Activated naive CD8-positive, alpha-beta T cell (primary cell): ENCODE results near the gene CEP19.
"Not testable (repeated sequence)": the region's sequence is repeated elsewhere in the genome, so short reads cannot be mapped to it uniquely, and the experiment has no call there.

Experiments
- H3K27ac Mint-ChIP-seq: one replicate; pipeline ENCODE4 v1.8.0; 2021; ENCODE audit warnings: mixed read lengths
- H3K27me3 Mint-ChIP-seq: one replicate; pipeline ENCODE4 v1.8.0; 2021; ENCODE audit warnings: mixed read lengths
- H3K36me3 Mint-ChIP-seq: one replicate; pipeline ENCODE4 v1.8.0; 2021; ENCODE audit warnings: mixed read lengths
- H3K4me1 Mint-ChIP-seq: one replicate; pipeline ENCODE4 v1.8.0; 2021; ENCODE audit warnings: low read depth, mixed read lengths
- H3K4me3 Mint-ChIP-seq: one replicate; pipeline ENCODE4 v1.8.0; 2021; ENCODE audit warnings: mild to moderate bottlenecking, mixed read lengths
- H3K9me3 Mint-ChIP-seq: one replicate; pipeline ENCODE4 v1.8.0; 2021; ENCODE audit warnings: low read depth, mixed read lengths

The CEP19 gene, protein sequence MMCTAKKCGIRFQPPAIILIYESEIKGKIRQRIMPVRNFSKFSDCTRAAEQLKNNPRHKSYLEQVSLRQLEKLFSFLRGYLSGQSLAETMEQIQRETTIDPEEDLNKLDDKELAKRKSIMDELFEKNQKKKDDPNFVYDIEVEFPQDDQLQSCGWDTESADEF

DNA sequence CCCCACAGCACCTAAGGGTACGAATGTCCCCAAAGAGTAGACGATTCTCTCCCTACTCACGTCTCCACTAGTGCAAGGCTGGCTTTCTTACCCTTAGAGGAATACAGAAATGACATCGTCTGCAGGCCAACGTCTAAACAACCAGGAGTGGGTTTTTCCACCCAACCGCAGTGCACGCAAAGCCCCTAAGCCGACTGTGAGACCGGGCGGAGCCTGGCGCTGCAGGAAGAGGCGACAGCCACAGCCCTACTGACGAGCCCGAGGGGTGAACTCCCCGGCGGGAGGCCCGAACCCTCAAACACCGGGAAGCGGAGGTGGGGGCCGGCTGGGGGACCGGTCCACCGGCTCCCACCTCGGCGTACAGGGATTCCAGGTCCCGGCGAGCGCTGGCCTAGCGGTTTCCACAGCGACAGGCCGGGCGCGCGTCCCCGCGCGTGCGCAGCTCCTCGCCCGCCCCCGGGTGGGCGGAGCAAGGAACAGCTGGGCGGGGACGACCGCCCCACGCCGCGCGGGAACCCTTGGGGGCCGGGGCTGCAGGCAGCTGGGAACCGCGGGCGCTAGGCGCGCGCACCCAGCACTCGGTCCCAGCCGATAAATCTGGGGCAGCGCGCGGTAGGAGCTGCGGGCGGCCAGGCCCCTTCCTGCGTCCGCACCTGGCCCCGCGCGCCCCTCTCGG is at the start of gene CEP19, which contains the start of gene PIGX:
Gene CEP19 (minus strand): TSS at position 413 of the 676 bp plus-strand sequence. CDS start 3,593 bp downstream, outside the sequence.
Gene PIGX (plus strand): TSS at position 540 of the 676 bp plus-strand sequence.
- peak within 1 kb of the TSS; percentile 95 for H3K4me3 Mint-ChIP-seq
- peaks cover 4% of the 10 kb centered on the region for H3K36me3 Mint-ChIP-seq
- no peaks in the 10 kb centered on the region for H3K27me3 Mint-ChIP-seq
- H3K27ac Mint-ChIP-seq: peak within 1 kb of the TSS; percentile 97
- no peaks in the 10 kb centered on the region for H3K9me3 Mint-ChIP-seq
- peaks cover 28% of the 10 kb centered on the region for H3K4me1 Mint-ChIP-seq

- Mint-ChIP-seq H3K4me3 (peak overlapping the region; percentile 48), H3K9me3 (no peaks in the 10 kb centered on the region), H3K27ac (peak overlapping the region; percentile 79), H3K36me3 (peaks cover 19% of the 10 kb centered on the region), H3K27me3 (no peaks in the 10 kb centered on the region), H3K4me1 (peaks cover 52% of the 10 kb centered on the region)
Measured at GRCh38 chr3:196757876-196758739, 46.1 kb upstream of the CEP19 start.

DNA sequence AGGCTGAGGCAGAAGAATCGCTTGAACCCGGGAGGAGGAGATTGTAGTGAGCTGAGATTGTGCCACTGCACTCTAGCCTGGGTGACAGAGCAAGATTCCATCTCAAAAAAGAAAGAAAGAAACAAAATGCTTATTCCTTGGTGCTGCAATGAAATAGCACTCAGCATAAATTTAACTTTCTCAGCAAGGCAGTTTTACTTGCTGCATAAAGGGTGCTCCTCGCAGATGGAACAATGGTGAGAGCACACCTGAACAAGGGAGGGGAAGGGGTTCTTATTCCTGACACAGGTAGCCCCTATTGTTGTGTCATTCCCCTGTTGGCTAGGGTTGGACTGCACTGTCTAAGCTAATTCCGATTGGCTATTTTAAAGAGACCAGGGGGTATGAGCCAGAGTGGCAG is 44.7 kb upstream of the CEP19 start:
- peaks cover 51% of the 10 kb centered on the region for H3K4me1 Mint-ChIP-seq
- no peaks in the 10 kb centered on the region for H3K27me3 Mint-ChIP-seq
- H3K4me3 Mint-ChIP-seq: peak overlapping the region; percentile 21
- no peaks in the 10 kb centered on the region for H3K9me3 Mint-ChIP-seq
- H3K27ac Mint-ChIP-seq: peak overlapping the region; percentile 81
- H3K36me3 Mint-ChIP-seq: peaks cover 19% of the 10 kb centered on the region

DNA sequence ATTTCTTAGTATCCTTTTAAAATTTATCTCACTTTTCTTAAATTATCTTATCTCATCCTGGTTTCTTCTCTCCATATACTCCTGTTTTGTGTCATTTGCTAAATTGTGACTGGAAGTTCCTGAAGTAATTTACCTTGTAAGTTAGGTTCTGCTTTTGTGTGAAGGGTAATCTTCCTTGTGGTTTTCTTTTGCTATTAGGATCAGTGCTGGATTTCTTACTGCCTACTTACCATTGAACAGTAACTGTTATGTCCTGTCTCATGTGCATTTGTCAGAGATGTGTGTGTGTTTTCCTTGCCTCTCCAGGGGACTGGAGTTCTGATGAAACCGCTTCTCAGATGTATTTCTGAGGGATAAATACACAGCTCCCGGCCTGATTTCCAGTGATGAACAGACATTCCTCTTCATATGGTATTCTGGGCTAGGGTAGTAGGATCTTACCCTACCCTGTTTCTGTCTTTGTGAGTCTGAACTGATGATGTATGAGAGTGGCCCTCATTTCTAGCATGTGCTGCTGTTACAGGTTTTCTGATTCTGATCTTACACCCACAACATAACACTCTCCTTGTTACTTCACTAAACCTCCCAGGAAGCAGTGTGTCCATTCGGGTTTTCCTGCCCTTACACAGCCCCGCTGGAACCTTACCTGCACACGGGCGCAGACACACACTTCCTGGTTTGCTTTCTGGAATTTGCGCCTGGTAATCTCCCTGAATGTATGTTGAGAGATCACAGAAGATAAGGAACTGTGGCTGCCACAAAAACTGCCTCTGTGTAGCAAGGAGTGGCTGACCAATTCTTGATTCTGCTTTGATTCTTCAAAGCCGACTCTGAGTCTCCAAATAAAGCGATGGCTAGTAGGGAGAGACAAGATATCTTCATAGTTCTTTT is 42.3 kb upstream of the CEP19 start:
- peaks cover 22% of the 10 kb centered on the region for H3K36me3 Mint-ChIP-seq
- peaks cover 60% of the 10 kb centered on the region for H3K4me1 Mint-ChIP-seq
- no peaks in the 10 kb centered on the region for H3K9me3 Mint-ChIP-seq
- peak overlapping the region; percentile 70 for H3K27ac Mint-ChIP-seq
- no peaks in the 10 kb centered on the region for H3K27me3 Mint-ChIP-seq
- no peak overlapping the region for H3K4me3 Mint-ChIP-seq

GRCh38 chr3:196753201-196753600 is 41.2 kb upstream of the CEP19 start:
- no peak overlapping the region for H3K4me3 Mint-ChIP-seq
- H3K4me1 Mint-ChIP-seq: peaks cover 64% of the 10 kb centered on the region
- no peaks in the 10 kb centered on the region for H3K27me3 Mint-ChIP-seq
- H3K36me3 Mint-ChIP-seq: peaks cover 28% of the 10 kb centered on the region
- H3K27ac Mint-ChIP-seq: peak overlapping the region; percentile 70
- H3K9me3 Mint-ChIP-seq: no peaks in the 10 kb centered on the region

DNA sequence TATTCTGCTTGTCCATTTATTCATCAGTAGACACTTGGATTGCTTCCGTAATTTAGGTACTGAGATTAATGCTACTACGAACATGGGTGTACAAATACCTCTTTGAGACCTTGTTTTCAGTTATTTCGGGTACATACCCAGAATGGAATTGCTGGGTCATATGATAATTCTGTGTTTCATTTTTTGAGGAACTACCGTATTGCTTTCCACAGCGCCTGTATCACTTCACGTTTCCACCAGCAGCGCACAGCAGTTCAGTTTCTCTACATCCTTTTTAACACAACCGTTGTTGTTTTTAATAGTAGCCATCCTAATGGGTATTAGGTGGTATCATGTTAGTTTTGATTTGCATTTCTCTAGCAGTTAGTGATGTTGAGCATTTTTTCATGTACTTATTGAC is 37.1 kb upstream of the CEP19 start:
- Mint-ChIP-seq H3K4me3 (no peak overlapping the region), H3K4me1 (peaks cover 64% of the 10 kb centered on the region), H3K36me3 (peaks cover 15% of the 10 kb centered on the region), H3K27me3 (no peaks in the 10 kb centered on the region), H3K9me3 (no peaks in the 10 kb centered on the region), H3K27ac (no peak overlapping the region)

GRCh38 chr3:196743569-196743968 is 31.5 kb upstream of the CEP19 start:
- Mint-ChIP-seq H3K4me3 (peak overlapping the region; percentile 62), H3K4me1 (peaks cover 50% of the 10 kb centered on the region)
- not testable (repeated sequence) for H3K36me3 Mint-ChIP-seq, H3K27me3 Mint-ChIP-seq, H3K27ac Mint-ChIP-seq, H3K9me3 Mint-ChIP-seq

DNA sequence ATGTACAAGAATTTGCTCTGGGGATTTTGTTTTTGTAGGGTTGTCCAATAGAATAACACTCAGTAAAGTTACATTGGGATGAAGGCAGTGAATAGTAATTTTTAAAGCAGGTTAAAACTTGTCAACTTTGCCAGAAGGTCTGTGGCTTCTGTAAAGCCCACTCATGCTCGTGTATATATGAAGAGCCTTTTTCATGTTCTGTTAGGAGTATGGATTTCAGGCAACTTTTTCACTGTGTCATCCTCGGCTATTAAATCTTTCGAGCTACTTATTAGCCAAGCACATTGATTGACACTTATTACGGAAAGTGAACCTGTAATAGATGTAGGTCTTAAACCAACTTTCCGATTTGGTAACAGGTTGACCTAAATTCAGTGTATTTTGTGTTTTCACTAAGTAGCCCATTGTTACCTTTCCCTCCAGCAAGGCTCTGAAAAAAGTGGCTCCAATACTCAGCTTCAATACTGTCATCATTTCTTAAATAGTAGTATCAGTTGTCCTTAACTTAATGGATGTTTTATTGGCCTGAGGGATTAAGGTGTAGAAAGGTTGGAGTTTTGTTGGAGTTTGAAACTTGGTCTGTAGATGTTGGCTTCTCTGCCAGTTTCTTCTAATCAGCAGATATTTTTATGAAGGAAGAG is 29.3 kb upstream of the CEP19 start:
- Mint-ChIP-seq H3K27me3 (no peaks in the 10 kb centered on the region), H3K4me1 (peaks cover 38% of the 10 kb centered on the region)

DNA sequence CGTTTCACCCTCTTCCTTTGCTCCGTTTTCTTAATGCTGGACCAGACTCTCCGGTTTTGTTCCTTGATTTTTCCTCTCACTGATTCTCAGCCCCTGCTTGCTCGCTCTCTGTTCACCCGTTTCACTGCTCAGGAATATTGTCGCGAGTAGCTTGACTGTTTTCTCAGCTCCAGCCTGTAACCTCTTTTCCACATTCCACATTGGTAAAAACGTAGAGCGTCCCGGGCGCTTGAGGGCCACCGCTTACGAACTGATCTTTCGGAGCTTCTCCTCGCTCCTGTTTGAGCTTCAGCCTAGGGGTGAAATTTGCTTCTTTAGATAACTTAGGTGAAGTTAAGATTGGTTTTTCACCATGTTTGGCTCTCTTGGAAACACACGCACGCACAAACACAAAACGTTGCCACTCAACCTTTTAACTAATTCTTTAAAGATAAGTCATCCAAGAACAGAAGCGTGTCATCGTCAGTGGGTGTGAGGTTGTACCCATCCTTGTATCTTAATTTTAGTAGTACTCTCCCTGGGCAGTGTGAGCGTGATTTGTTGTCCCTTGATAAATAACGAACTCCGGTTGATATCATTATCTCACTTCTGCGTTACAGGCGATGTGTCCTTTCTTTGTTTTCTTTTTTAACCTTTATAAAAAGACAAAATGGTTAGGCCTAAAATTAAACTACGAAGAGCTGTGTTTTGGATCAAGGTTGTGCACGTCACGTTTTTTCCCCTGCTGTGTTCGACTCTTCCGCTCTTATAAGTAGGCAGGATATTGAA is 28.6 kb upstream of the CEP19 start:
- Mint-ChIP-seq H3K4me3 (peak overlapping the region; percentile 100), H3K9me3 (no peaks in the 10 kb centered on the region), H3K4me1 (peaks cover 32% of the 10 kb centered on the region), H3K27me3 (no peaks in the 10 kb centered on the region), H3K36me3 (peaks cover 4% of the 10 kb centered on the region), H3K27ac (peak overlapping the region; percentile 100)

More for the DNA sequence above, 29.3 kb upstream of the CEP19 start:
- Mint-ChIP-seq H3K4me3 (peak overlapping the region; percentile 100), H3K9me3 (no peaks in the 10 kb centered on the region), H3K27ac (peak overlapping the region; percentile 100), H3K36me3 (peaks cover 4% of the 10 kb centered on the region)

GRCh38 chr3:196739671-196740480 is 27.8 kb upstream of the CEP19 start, which contains the start of gene PAK2:
PAK2 (plus strand) TSS chr3:196739857; CDS start chr3:196782647, 42,790 bp downstream.
- peaks cover 28% of the 10 kb centered on the region for H3K4me1 Mint-ChIP-seq
- no peaks in the 10 kb centered on the region for H3K9me3 Mint-ChIP-seq
- peak within 1 kb of the TSS; percentile 100 for H3K27ac Mint-ChIP-seq
- peaks cover 4% of the 10 kb centered on the region for H3K36me3 Mint-ChIP-seq
- no peaks in the 10 kb centered on the region for H3K27me3 Mint-ChIP-seq
- H3K4me3 Mint-ChIP-seq: peak within 1 kb of the TSS; percentile 100

DNA sequence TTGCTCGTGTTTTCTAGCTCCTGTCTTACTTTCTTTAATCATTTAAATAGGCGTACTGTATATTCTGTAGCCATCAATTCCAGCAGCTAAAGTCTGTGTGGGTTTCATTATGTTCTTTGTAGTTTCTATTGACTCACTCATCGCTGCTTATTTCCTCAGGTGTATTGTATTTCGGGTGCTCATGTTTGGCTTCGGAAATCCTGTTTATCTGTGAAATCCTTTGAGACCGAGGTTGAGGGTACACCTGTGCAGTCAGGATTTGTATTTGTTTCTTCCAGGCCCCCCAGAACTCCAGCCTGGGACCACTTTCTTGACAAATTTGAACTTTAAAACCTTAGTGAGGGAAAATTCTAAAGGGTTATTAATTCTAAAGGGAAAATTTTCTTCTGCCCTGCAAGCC is 25.6 kb upstream of the CEP19 start:
- H3K27ac Mint-ChIP-seq: no peak overlapping the region
- H3K4me1 Mint-ChIP-seq: peaks cover 15% of the 10 kb centered on the region

GRCh38 chr3:196736670-196737374 is 24.8 kb upstream of the CEP19 start:
- Mint-ChIP-seq H3K27ac (no peak overlapping the region), H3K9me3 (no peaks in the 10 kb centered on the region), H3K4me3 (no peak overlapping the region), H3K27me3 (no peaks in the 10 kb centered on the region), H3K4me1 (peaks cover 14% of the 10 kb centered on the region), H3K36me3 (peaks cover 6% of the 10 kb centered on the region)

More for the DNA sequence above, 25.6 kb upstream of the CEP19 start:
- Mint-ChIP-seq H3K4me3 (no peak overlapping the region), H3K36me3 (peaks cover 6% of the 10 kb centered on the region), H3K27me3 (no peaks in the 10 kb centered on the region), H3K9me3 (no peaks in the 10 kb centered on the region)
